Ectodermal cell (in vitro differentiated cells): Measurements from ENCODE around the gene LRRC10.

ENCODE experiments used
- H3K27ac ChIP-seq: 2 replicates; pipeline ENCODE4 v1.7.0; 2013; ENCODE audit warnings: mild to moderate bottlenecking, low read depth, low read length; ENCODE audit not compliant: insufficient read depth, poor library complexity, severe bottlenecking
- H3K27me3 ChIP-seq: 2 replicates; pipeline ENCODE4 v1.7.0; 2013; ENCODE audit warnings: mild to moderate bottlenecking, low read length; ENCODE audit not compliant: insufficient read depth, control insufficient read depth, poor library complexity, severe bottlenecking
- H3K36me3 ChIP-seq: one replicate; pipeline ENCODE4 v1.7.0; 2013; ENCODE audit warnings: low read length; ENCODE audit not compliant: control insufficient read depth, insufficient read depth
- H3K4me1 ChIP-seq: one replicate; pipeline ENCODE4 v1.7.0; 2013; ENCODE audit warnings: low read length; ENCODE audit not compliant: control insufficient read depth, insufficient read depth
- H3K4me3 ChIP-seq: 2 replicates; pipeline ENCODE4 v1.7.0; 2013; ENCODE audit warnings: low read depth, low read length, control low read depth; ENCODE audit not compliant: insufficient read depth
- H3K9me3 ChIP-seq: 2 replicates; pipeline ENCODE4 v1.7.0; 2013; ENCODE audit warnings: mild to moderate bottlenecking, low read length, moderate library complexity; ENCODE audit not compliant: control insufficient read depth
- WGBS, 2 experiments: methylation state at CpG; one replicate each; pipeline ENCODE4 v1.1.7; 2013; ENCODE audit warnings: missing lambda C conversion rate in 2 of 2; 5-methylcytosine and 5-hydroxymethylcytosine counted together

Gene LRRC10

GRCh38 chr12:69645031-69645430 lies 34.3 kb upstream of the LRRC10 start:
- Histone ChIP-seq H3K36me3 (no peaks in the 10 kb centered on the region), H3K27me3 (no peaks in the 10 kb centered on the region), H3K4me1 (no peaks in the 10 kb centered on the region), H3K4me3 (no peak overlapping the region), H3K27ac (no peak overlapping the region), H3K9me3 (no peaks in the 10 kb centered on the region)
- 100% methylated on average over 1 to 2 of the region's 2 CpGs for WGBS, 2 experiments

DNA sequence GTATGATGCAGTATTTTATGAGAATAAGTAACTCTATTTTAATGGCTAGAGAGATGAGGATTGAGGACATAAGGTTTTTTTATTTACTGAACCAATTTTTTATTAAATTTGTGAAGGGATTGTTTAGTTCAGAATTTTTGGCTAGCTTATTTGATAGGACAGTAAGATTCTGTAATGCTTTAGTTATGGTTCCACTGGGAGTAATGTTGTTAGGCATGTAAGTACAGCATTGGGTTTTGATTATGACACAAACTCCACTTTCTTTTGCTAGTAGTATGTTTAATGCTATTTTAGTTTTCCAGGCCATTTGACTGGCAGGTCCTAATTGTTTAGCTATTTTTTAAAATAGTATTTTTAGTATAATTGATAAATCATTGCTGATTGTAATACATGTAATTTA lies 33.8 kb upstream of the LRRC10 start:
- H3K9me3 ChIP-seq: no peaks in the 10 kb centered on the region
- no peak overlapping the region for H3K27ac ChIP-seq
- no peaks in the 10 kb centered on the region for H3K27me3 ChIP-seq
- H3K36me3 ChIP-seq: no peaks in the 10 kb centered on the region
- H3K4me3 ChIP-seq: no peak overlapping the region
- no peaks in the 10 kb centered on the region for H3K4me1 ChIP-seq

- WGBS, 2 experiments: 90 to 94% methylated on average over 6 of the region's 6 CpGs
- no peaks in the 10 kb centered on the region for H3K36me3 ChIP-seq
- H3K4me1 ChIP-seq: no peaks in the 10 kb centered on the region
- no peak overlapping the region for H3K27ac ChIP-seq
- H3K27me3 ChIP-seq: no peaks in the 10 kb centered on the region
- H3K4me3 ChIP-seq: no peak overlapping the region
- H3K9me3 ChIP-seq: no peaks in the 10 kb centered on the region
These were observed 31.8 kb upstream of the LRRC10 start for GRCh38 chr12:69642531-69642930.

DNA sequence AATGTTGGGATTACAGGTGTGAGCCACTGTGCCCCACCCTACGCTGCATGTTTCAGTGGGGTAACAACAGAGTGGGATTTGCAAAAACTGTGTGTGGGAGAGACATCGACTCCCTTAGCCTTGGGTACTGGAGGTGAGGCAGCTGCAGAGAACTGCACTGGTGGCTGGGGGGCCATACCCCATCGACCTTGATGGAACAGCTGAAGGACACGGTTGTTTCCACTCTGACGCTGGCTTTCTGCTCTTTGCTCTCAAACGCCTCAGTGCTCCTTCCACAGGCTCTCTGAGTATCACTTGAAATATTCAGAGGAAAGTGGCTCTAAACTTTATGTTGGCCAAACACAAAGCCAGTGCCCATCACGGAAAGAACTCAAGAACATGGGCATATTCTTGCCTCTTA lies 30.8 kb upstream of the LRRC10 start:
- no peaks in the 10 kb centered on the region for H3K27me3 ChIP-seq
- H3K27ac ChIP-seq: no peak overlapping the region
- H3K9me3 ChIP-seq: no peaks in the 10 kb centered on the region
- H3K36me3 ChIP-seq: no peaks in the 10 kb centered on the region
- no peaks in the 10 kb centered on the region for H3K4me1 ChIP-seq
- no peak overlapping the region for H3K4me3 ChIP-seq
- 92% methylated on average over 7 of the region's 7 CpGs for WGBS, 2 experiments

GRCh38 chr12:69639400-69640016 lies 28.8 kb upstream of the LRRC10 start:
- H3K27me3 ChIP-seq: no peaks in the 10 kb centered on the region
- H3K27ac ChIP-seq: no peak overlapping the region
- no peaks in the 10 kb centered on the region for H3K36me3 ChIP-seq
- 32% methylated on average over 9 to 10 of the region's 12 CpGs for WGBS, 2 experiments
- no peaks in the 10 kb centered on the region for H3K9me3 ChIP-seq
- H3K4me3 ChIP-seq: no peak overlapping the region
- no peaks in the 10 kb centered on the region for H3K4me1 ChIP-seq

- H3K4me1 ChIP-seq: no peaks in the 10 kb centered on the region
- no peaks in the 10 kb centered on the region for H3K9me3 ChIP-seq
- no peak overlapping the region for H3K4me3 ChIP-seq
- WGBS, 2 experiments: 86 to 91% methylated on average over 2 of the region's 2 CpGs
- no peaks in the 10 kb centered on the region for H3K36me3 ChIP-seq
- H3K27me3 ChIP-seq: no peaks in the 10 kb centered on the region
- H3K27ac ChIP-seq: no peak overlapping the region
These were observed 22.4 kb upstream of the LRRC10 start for GRCh38 chr12:69633061-69633460.

- Histone ChIP-seq H3K4me3 (no peak overlapping the region), H3K4me1 (no peaks in the 10 kb centered on the region), H3K27ac (no peak overlapping the region), H3K36me3 (no peaks in the 10 kb centered on the region), H3K9me3 (no peaks in the 10 kb centered on the region), H3K27me3 (no peaks in the 10 kb centered on the region)
- 89 to 91% methylated on average over 6 of the region's 6 CpGs for WGBS, 2 experiments
These were observed 19.5 kb upstream of the LRRC10 start for GRCh38 chr12:69630191-69630590.

DNA sequence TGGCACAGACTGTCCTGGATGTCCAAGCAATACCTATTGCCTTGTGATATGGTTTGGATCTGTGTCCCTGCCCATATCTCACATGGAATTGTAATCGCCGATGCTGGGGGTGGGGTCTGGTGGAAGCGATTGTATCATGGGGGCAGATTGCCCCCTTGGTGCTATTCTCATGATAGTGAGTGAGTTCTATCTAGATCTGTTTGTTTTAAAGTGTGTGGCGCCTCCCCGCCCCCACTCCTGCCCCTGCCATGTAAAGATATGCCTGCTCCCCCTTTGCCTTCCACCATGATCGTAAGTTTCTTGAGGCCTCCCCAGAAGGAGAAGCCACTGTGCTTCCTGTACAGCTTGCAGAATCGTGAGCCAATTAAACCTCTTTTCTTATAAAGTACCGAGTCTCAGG lies 16.8 kb upstream of the LRRC10 start:
- Histone ChIP-seq H3K27ac (no peak overlapping the region), H3K27me3 (no peaks in the 10 kb centered on the region), H3K4me3 (no peak overlapping the region), H3K36me3 (no peaks in the 10 kb centered on the region), H3K4me1 (no peaks in the 10 kb centered on the region), H3K9me3 (no peaks in the 10 kb centered on the region)
- 93 to 97% methylated on average over 8 of the region's 8 CpGs for WGBS, 2 experiments

GRCh38 chr12:69623970-69624369 lies 13.3 kb upstream of the LRRC10 start:
- no peaks in the 10 kb centered on the region for H3K27me3 ChIP-seq
- H3K9me3 ChIP-seq: no peaks in the 10 kb centered on the region
- H3K4me3 ChIP-seq: no peak overlapping the region
- no peaks in the 10 kb centered on the region for H3K36me3 ChIP-seq
- no peaks in the 10 kb centered on the region for H3K4me1 ChIP-seq
- WGBS, 2 experiments: 93 to 94% methylated on average over 13 of the region's 13 CpGs
- H3K27ac ChIP-seq: no peak overlapping the region

GRCh38 chr12:69621551-69621950 lies 10.8 kb upstream of the LRRC10 start:
- no peaks in the 10 kb centered on the region for H3K9me3 ChIP-seq
- H3K36me3 ChIP-seq: no peaks in the 10 kb centered on the region
- WGBS, 2 experiments: 83 to 97% methylated on average over 2 of the region's 2 CpGs
- no peak overlapping the region for H3K4me3 ChIP-seq
- no peaks in the 10 kb centered on the region for H3K27me3 ChIP-seq
- H3K4me1 ChIP-seq: no peaks in the 10 kb centered on the region
- no peak overlapping the region for H3K27ac ChIP-seq

DNA sequence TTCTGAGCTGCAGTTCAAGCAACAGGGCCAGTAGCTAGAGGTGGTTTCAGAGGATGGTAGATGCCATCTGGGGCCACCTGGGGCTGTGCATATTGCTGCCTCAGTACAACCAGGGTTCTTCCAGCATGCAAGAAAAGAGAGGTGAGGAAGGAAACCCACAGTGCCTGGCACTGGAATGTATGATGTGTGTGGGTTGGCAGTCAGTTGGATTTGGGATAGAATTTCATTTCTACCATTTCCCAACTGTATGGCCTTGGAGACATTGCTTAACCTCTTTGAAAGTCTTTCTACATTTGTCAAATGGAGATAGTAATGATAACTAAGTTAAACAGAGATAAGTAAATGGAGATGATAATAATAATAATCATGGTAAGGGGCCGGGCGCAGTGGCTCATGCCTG lies 10.2 kb upstream of the LRRC10 start:
- Histone ChIP-seq H3K9me3 (no peaks in the 10 kb centered on the region), H3K36me3 (no peaks in the 10 kb centered on the region), H3K27ac (no peak overlapping the region), H3K4me1 (no peaks in the 10 kb centered on the region), H3K27me3 (no peaks in the 10 kb centered on the region), H3K4me3 (no peak overlapping the region)
- WGBS, 2 experiments: 91 to 95% methylated on average over 2 of the region's 2 CpGs
